IMR-90 (cell line): ENCODE data around the gene GGA3. TPM values are rescaled to one million over a fixed set of nuclear protein-coding genes. Genes with fewer than 3 reads are reported as not detected.
"Not testable (repeated sequence)": the region's sequence is repeated elsewhere in the genome, so short reads cannot be mapped to it uniquely, and the experiment has no call there.

ENCODE experiments used
- ATAC-seq: fragments of 200-7000 bp; cut with Tn5 transposase; 2 replicates; pipeline ENCODE4 v1.9.1; 2020; ENCODE audit warnings: low read depth, mild to moderate bottlenecking, moderate library complexity
- BruUV-seq: library from RNA; stranded (reverse); fragments of 400-500 nt; replicated peaks from 2 replicates; lab custom pipeline; 2021; lab: Mats Ljungman, UMichigan
- CTCF ChIA-PET: fragments of 300-600 bp; formaldehyde crosslinking; extraction: SDS; loops from one replicate; lab custom pipeline; 2021; ENCODE audit warnings: antibody characterized with exemption; lab: Yijun Ruan, JAX
- POLR2A ChIA-PET: fragments of 300-600 bp; sonication (Branson Sonifier 250); formaldehyde crosslinking; loops from one replicate; lab custom pipeline; 2022; ENCODE audit warnings: antibody characterized with exemption; ENCODE audit not compliant: unreplicated experiment; lab: Charles Lee
- DNase-seq: peaks from one replicate; pipeline ENCODE4 v3.0.0; 2013
- H2AFZ ChIP-seq: replicated peaks from 2 replicates; pipeline ENCODE3; 2013; ENCODE audit warnings: low read length, mild to moderate bottlenecking; ENCODE audit not compliant: poor library complexity
- H2AK5ac ChIP-seq: 2 replicates; pipeline ENCODE4 v1.6.1; 2013; ENCODE audit warnings: low read depth, low read length, inconsistent platforms
- H2AK9ac ChIP-seq: replicated peaks from 2 replicates; pipeline ENCODE3; 2013; ENCODE audit warnings: mild to moderate bottlenecking, low read depth, low read length, moderate library complexity; ENCODE audit not compliant: poor library complexity
- H2BK120ac ChIP-seq: 2 replicates; pipeline ENCODE4 v1.6.1; 2013; ENCODE audit warnings: low read depth, low read length, inconsistent platforms
- H2BK15ac ChIP-seq: 3 replicates; pipeline ENCODE4 v1.6.1; 2013; ENCODE audit warnings: low read depth, low read length, inconsistent platforms
- H2BK20ac ChIP-seq: 2 replicates; pipeline ENCODE4 v1.6.1; 2013; ENCODE audit warnings: low read depth, mild to moderate bottlenecking, inconsistent platforms, low read length, moderate library complexity
- H2BK5ac ChIP-seq: 2 replicates; pipeline ENCODE4 v1.6.1; 2013; ENCODE audit warnings: mild to moderate bottlenecking, low read depth, low read length, inconsistent platforms; ENCODE audit not compliant: poor library complexity, severe bottlenecking
- H3K14ac ChIP-seq: replicated peaks from 2 replicates; pipeline ENCODE4 v1.6.1; 2013; ENCODE audit warnings: low read depth, low read length, inconsistent platforms
- H3K18ac ChIP-seq: 2 replicates; pipeline ENCODE4 v1.6.1; 2013; ENCODE audit warnings: low read depth, low read length, control low read depth
- H3K23ac ChIP-seq: 2 replicates; pipeline ENCODE4 v1.6.1; 2013; ENCODE audit warnings: low read depth, low read length, inconsistent platforms
- H3K27ac ChIP-seq: 2 replicates; pipeline ENCODE4 v1.5.1; 2013; ENCODE audit warnings: mild to moderate bottlenecking, control low read depth, low read length; ENCODE audit not compliant: insufficient read depth
- H3K27me3 ChIP-seq: 2 replicates; pipeline ENCODE4 v1.6.1; 2013; ENCODE audit warnings: low read length; ENCODE audit not compliant: control insufficient read depth, insufficient read depth
- H3K36me3 ChIP-seq: 2 replicates; pipeline ENCODE4 v1.6.1; 2013; ENCODE audit warnings: low read length, mixed read lengths; ENCODE audit not compliant: control insufficient read depth, insufficient read depth
- H3K4ac ChIP-seq: 2 replicates; pipeline ENCODE4 v1.6.1; 2013; ENCODE audit warnings: low read depth, low read length, inconsistent platforms
- H3K4me1 ChIP-seq: 2 replicates; pipeline ENCODE4 v1.6.1; 2013; ENCODE audit warnings: low read length, mixed read lengths; ENCODE audit not compliant: control insufficient read depth, insufficient read depth
- H3K4me2 ChIP-seq: 2 replicates; pipeline ENCODE4 v1.6.1; 2013; ENCODE audit warnings: low read depth, mild to moderate bottlenecking, control low read depth, low read length, moderate library complexity
- H3K4me3 ChIP-seq: 2 replicates; pipeline ENCODE4 v1.5.1; 2013; ENCODE audit warnings: low read depth, mild to moderate bottlenecking, control low read depth, low read length, moderate library complexity; ENCODE audit not compliant: insufficient read depth
- H3K56ac ChIP-seq: 2 replicates; pipeline ENCODE4 v1.6.1; 2013; ENCODE audit warnings: low read length, inconsistent platforms; ENCODE audit not compliant: insufficient read depth; ENCODE audit errors: extremely low read depth
- H3K79me1 ChIP-seq, 2 experiments: 2 replicates each; pipeline ENCODE4 v1.6.1; 2013; ENCODE audit warnings: low read length in 2 of 2, inconsistent platforms in 1 of 2, low read depth in 1 of 2
- H3K9ac ChIP-seq: 2 replicates; pipeline ENCODE4 v1.6.1; 2013; ENCODE audit warnings: low read depth, low read length, control low read depth
- H3K9me1 ChIP-seq: 2 replicates; pipeline ENCODE4 v1.6.1; 2013; ENCODE audit warnings: low read length, inconsistent platforms; ENCODE audit not compliant: insufficient read depth
- H3K9me3 ChIP-seq: 2 replicates; pipeline ENCODE4 v1.6.1; 2013; ENCODE audit warnings: low read length; ENCODE audit not compliant: control insufficient read depth, insufficient read depth
- H4K20me1 ChIP-seq: 2 replicates; pipeline ENCODE4 v1.6.1; 2013; ENCODE audit warnings: low read length, inconsistent platforms; ENCODE audit not compliant: insufficient read depth
- H4K5ac ChIP-seq: 2 replicates; pipeline ENCODE4 v1.6.1; 2013; ENCODE audit warnings: mild to moderate bottlenecking, low read depth, low read length, control low read depth
- H4K8ac ChIP-seq, 2 experiments: 2 replicates each; pipeline ENCODE4 v1.6.1; 2013; ENCODE audit warnings: low read depth in 2 of 2, low read length in 2 of 2, control low read depth in 1 of 2, inconsistent platforms in 1 of 2
- H4K91ac ChIP-seq: 2 replicates; pipeline ENCODE4 v1.6.1; 2013; ENCODE audit warnings: low read depth, low read length, inconsistent platforms; ENCODE audit not compliant: insufficient read depth
- WGBS, 2 experiments: methylation state at CpG; one replicate each; pipeline versions ENCODE4 v1.1.5 to v1.1.7; 2013; ENCODE audit warnings: missing lambda C conversion rate in 2 of 2; ENCODE audit not compliant: insufficient read length in 1 of 2; ENCODE audit errors: extremely low coverage in 2 of 2; 5-methylcytosine and 5-hydroxymethylcytosine counted together
- dilution Hi-C: fragments of 300-500 bp; cut with HindIII; formaldehyde crosslinking; loops from one replicate; pipeline ENCODE4 v1.14.3; 2018; ENCODE audit warnings: low sequenced_read_pairs; ENCODE audit not compliant: unreplicated experiment
- in situ Hi-C: fragments of 300-500 bp; cut with MboI; formaldehyde crosslinking; loops from 3 replicates; pipeline ENCODE4 v1.14.3; 2019; ENCODE audit warnings: low sequenced_read_pairs, inconsistent platforms, mixed read lengths
- intact Hi-C: fragments of 100-400 bp; cut with micrococcal nuclease; formaldehyde crosslinking; loops from 2 replicates; pipeline ENCODE4 v1.10.0; 2022
- polyA plus RNA-seq, 3 experiments: library from polyadenylated mRNA; depleted of rRNA; stranded (reverse); fragments of >200 nt; gene quantifications; 2 replicates each; pipeline ENCODE4 v1.2.3, GENCODE V29; 2012; ENCODE audit warnings: low replicate concordance in 1 of 3
- total RNA-seq: library from RNA; depleted of rRNA; stranded (reverse); fragments of >200 nt; gene quantifications from 2 replicates; pipeline ENCODE4 v1.2.3, GENCODE V29; 2012

GGA3 gene
- total and polyA plus RNA-seq, 2 of the 4 experiments (the other 2 are of a cell fraction): 15.1 to 35.2 TPM

GRCh38 chr17:75257228-75257627 lies 4.2 kb downstream of the GGA3 start:
- dilution Hi-C loops, H4K91ac ChIP-seq, H2BK20ac ChIP-seq, H2BK15ac ChIP-seq, in situ Hi-C loops, intact Hi-C loops, H3K9me3 ChIP-seq, H3K18ac ChIP-seq, H3K4me2 ChIP-seq, POLR2A ChIA-PET, H3K27me3 ChIP-seq, H4K8ac ChIP-seq, H3K14ac ChIP-seq, H2AK9ac ChIP-seq, H2AFZ ChIP-seq, H3K4me3 ChIP-seq, H3K23ac ChIP-seq, H3K36me3 ChIP-seq, H3K9ac ChIP-seq, CTCF ChIA-PET, H3K4me1 ChIP-seq, H3K27ac ChIP-seq, H3K4ac ChIP-seq, H2BK5ac ChIP-seq, H3K9me1 ChIP-seq, H2BK120ac ChIP-seq, ATAC-seq, H2AK5ac ChIP-seq, H3K56ac ChIP-seq, DNase-seq, H4K5ac ChIP-seq, BruUV-seq: not testable (repeated sequence)
- peaks cover 21 to 39% of the 10 kb centered on the region in 2 experiments for H3K79me1 ChIP-seq
- WGBS, 2 experiments: 13% methylated on average over 1 of the region's 2 CpGs; no CpG with 5 or more reads in 1 of the 2 experiments
- H4K20me1 ChIP-seq: peaks cover 30% of the 10 kb centered on the region

DNA sequence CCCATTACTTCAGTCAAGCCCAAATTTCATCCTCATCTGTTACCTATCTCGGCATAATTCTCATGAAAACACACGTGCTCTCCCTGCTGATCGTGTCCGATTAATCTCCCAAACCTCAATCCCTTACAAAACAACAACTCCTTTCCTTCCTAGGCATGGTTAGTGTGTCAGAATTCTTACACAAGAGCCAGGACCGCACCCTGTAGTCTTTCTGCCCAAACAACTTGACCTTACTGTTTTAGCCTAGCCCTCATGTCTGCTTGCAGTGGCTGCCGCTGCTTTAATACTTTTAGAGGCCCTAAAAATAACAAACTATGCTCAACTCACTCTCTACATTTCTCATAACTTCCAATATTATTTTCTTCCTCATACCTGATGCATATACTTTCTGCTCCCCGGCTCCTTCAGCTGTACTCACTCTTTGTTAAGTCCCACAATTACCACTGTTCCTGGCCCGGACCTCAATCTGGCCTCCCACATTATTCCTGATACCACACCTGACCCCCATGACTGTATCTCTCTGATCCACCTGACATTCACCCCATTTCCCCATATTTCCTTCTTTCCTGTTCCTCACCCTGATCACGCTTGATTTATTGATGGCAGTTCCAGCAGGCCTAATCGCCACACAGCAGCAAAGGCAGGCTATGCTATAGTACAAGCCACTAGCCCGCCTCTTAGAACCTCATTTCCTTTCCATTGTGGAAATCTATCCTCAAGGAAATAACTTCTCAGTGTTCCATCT lies 5.3 kb downstream of the GGA3 start:
- H2BK120ac ChIP-seq, H4K8ac ChIP-seq, H3K18ac ChIP-seq, H3K36me3 ChIP-seq, H3K56ac ChIP-seq, H3K4me2 ChIP-seq, H2AK9ac ChIP-seq, H3K27me3 ChIP-seq, H3K4me3 ChIP-seq, H3K9ac ChIP-seq, POLR2A ChIA-PET, DNase-seq, H3K9me3 ChIP-seq, H2BK15ac ChIP-seq, H3K4me1 ChIP-seq, H3K14ac ChIP-seq, in situ Hi-C loops, BruUV-seq, H2BK5ac ChIP-seq, H2BK20ac ChIP-seq, H3K23ac ChIP-seq, H2AK5ac ChIP-seq, CTCF ChIA-PET, H3K27ac ChIP-seq, ATAC-seq, H3K4ac ChIP-seq, dilution Hi-C loops, H4K5ac ChIP-seq, H4K91ac ChIP-seq, intact Hi-C loops, H2AFZ ChIP-seq: not testable (repeated sequence)
- H3K79me1 ChIP-seq: peaks cover 17 to 45% of the 10 kb centered on the region in 2 experiments
- 100% methylated on average over 3 of the region's 11 CpGs; no CpG with 5 or more reads in 1 of the 2 experiments for WGBS, 2 experiments
- H3K9me1 ChIP-seq: peaks cover 10% of the 10 kb centered on the region
- peaks cover 36% of the 10 kb centered on the region for H4K20me1 ChIP-seq
